Pulmonary artery endothelial cell (primary cell): ENCODE results near the gene DNAJA1. TPM values are rescaled to one million over a fixed set of nuclear protein-coding genes. Genes with fewer than 3 reads are reported as not detected.

ENCODE experiments used
- DNase-seq: peaks from one replicate; pipeline ENCODE4 v3.0.0-alpha.2; 2011; ENCODE audit warnings: low read depth, low spot score
- total RNA-seq: library from RNA; depleted of rRNA; stranded (reverse); fragments of >200 nt; gene quantifications from 2 replicates; pipeline ENCODE4 v1.2.3, GENCODE V29; 2014

The DNAJA1 gene
- total RNA-seq, 1 donor from 2014 or later: 113 TPM

GRCh38 chr9:33025572-33026342 is 684 bp downstream of the DNAJA1 start:
- DNase-seq: no peak

- no peak for DNase-seq
Measured at GRCh38 chr9:33029231-33029786, 4.2 kb downstream of the DNAJA1 start.

- DNase-seq: no peak
Measured at GRCh38 chr9:33030285-33030684, 5.2 kb downstream of the DNAJA1 start.

GRCh38 chr9:33032292-33032691 is 7.2 kb downstream of the DNAJA1 start:
- no peak for DNase-seq

GRCh38 chr9:33032865-33033264 is 7.8 kb downstream of the DNAJA1 start:
- no peak for DNase-seq

GRCh38 chr9:33040792-33041431 is 15.8 kb downstream of the DNAJA1 start:
- no peak for DNase-seq

- no peak for DNase-seq
Measured at GRCh38 chr9:33041432-33042188, 16.5 kb downstream of the DNAJA1 start.

GRCh38 chr9:33042473-33042872 is 17.4 kb downstream of the DNAJA1 start:
- DNase-seq: no peak

GRCh38 chr9:33043671-33044070 is 18.6 kb downstream of the DNAJA1 start:
- no peak for DNase-seq

GRCh38 chr9:33044162-33044673 is 19.1 kb downstream of the DNAJA1 start:
- peak; percentile 75 for DNase-seq

- DNase-seq: no peak
Measured at GRCh38 chr9:33044677-33045282, 19.7 kb downstream of the DNAJA1 start.

- DNase-seq: no peak
Measured at GRCh38 chr9:33046061-33046460, 21.0 kb downstream of the DNAJA1 start.

- no peak for DNase-seq
Measured at GRCh38 chr9:33048054-33048465, 23.0 kb downstream of the DNAJA1 start.

- DNase-seq: no peak
Measured at GRCh38 chr9:33049680-33050361, 24.7 kb downstream of the DNAJA1 start.

- no peak for DNase-seq
Measured at GRCh38 chr9:33051144-33051543, 26.1 kb downstream of the DNAJA1 start.

- no peak for DNase-seq
Measured at GRCh38 chr9:33065157-33066076, 40.3 kb downstream of the DNAJA1 start.

- DNase-seq: no peak
Measured at GRCh38 chr9:33068991-33069390, 43.9 kb downstream of the DNAJA1 start.

- peak; percentile 88 for DNase-seq
Measured at GRCh38 chr9:33076046-33077004, 51.3 kb downstream of the DNAJA1 start, which contains the start of gene SMU1. Gene SMU1, minus strand, starts transcription at chr9:33076674. Its CDS starts 66 bp downstream, at chr9:33076608.
